GM21381 (cell line): Measurements from ENCODE around the gene TBC1D30.

Experiments
- ATAC-seq: cut with Tn5 transposase; IDR thresholded peaks from one replicate; pipeline ENCODE4 v1.9.1; 2021; ENCODE audit warnings: mild to moderate bottlenecking, moderate library complexity; ENCODE audit not compliant: unreplicated experiment

TBC1D30 gene

GRCh38 chr12:64903479-64904152 is 79.2 kb downstream of the TBC1D30 start:
- no peak for ATAC-seq

- ATAC-seq = no peak
These were observed 82.7 kb downstream of the TBC1D30 start for GRCh38 chr12:64907097-64907496.

- ATAC-seq = no peak
These were observed 84.7 kb downstream of the TBC1D30 start for GRCh38 chr12:64909124-64909523.

- no peak for ATAC-seq
These were observed 86.6 kb downstream of the TBC1D30 start for GRCh38 chr12:64911081-64911480.

- ATAC-seq = no peak
These were observed 87.5 kb downstream of the TBC1D30 start for GRCh38 chr12:64911912-64912311.

- ATAC-seq = no peak
These were observed 88.2 kb downstream of the TBC1D30 start for GRCh38 chr12:64912516-64913255.

GRCh38 chr12:64915242-64915641 is 90.8 kb downstream of the TBC1D30 start:
- no peak for ATAC-seq

GRCh38 chr12:64916411-64917261 is 92.2 kb downstream of the TBC1D30 start:
- ATAC-seq = no peak

- ATAC-seq = no peak
These were observed 93.9 kb downstream of the TBC1D30 start for GRCh38 chr12:64918344-64918743.

GRCh38 chr12:64918801-64919200 is 94.4 kb downstream of the TBC1D30 start:
- ATAC-seq = no peak

GRCh38 chr12:64922853-64923252 is 98.4 kb downstream of the TBC1D30 start:
- ATAC-seq = no peak

GRCh38 chr12:64923536-64923935 is 99.1 kb downstream of the TBC1D30 start:
- no peak for ATAC-seq
